GM23338 (cell line): Measurements from ENCODE around the gene SLC9A8. TPM values are rescaled to one million over a fixed set of nuclear protein-coding genes. Genes with fewer than 3 reads are reported as not detected.

Experiments
- CREB1 ChIP-seq: fragments of 250-450 bp; sonication (Bioruptor Pico); IDR thresholded peaks from 2 replicates; pipeline ENCODE4 v1.5.0; 2020; ENCODE audit warnings: low read depth, mild to moderate bottlenecking, moderate library complexity
- EZH2phosphoT487 ChIP-seq: fragments of 200-600 bp; sonication (generic); IDR thresholded peaks from one replicate; pipeline ENCODE4 v1.8.1; 2018; ENCODE audit warnings: antibody characterized with exemption; ENCODE audit not compliant: unreplicated experiment
- JUNB ChIP-seq: IDR thresholded peaks from one replicate; pipeline ENCODE4 v1.6.1; 2016; ENCODE audit warnings: antibody characterized with exemption; ENCODE audit not compliant: unreplicated experiment
- NANOG ChIP-seq: IDR thresholded peaks from 2 replicates; pipeline ENCODE4 v1.6.1; 2016; ENCODE audit warnings: antibody characterized with exemption, borderline replicate concordance
- REST ChIP-seq: IDR thresholded peaks from one replicate; pipeline ENCODE4 v1.6.1; 2018; ENCODE audit warnings: antibody characterized with exemption; ENCODE audit not compliant: unreplicated experiment
- STAT1 ChIP-seq: IDR thresholded peaks from one replicate; pipeline ENCODE4 v1.6.1; 2016; ENCODE audit warnings: antibody characterized with exemption; ENCODE audit not compliant: unreplicated experiment
- ZNF331 ChIP-seq: fragments of 250-450 bp; sonication (Bioruptor Pico); IDR thresholded peaks from 2 replicates; pipeline ENCODE4 v1.5.0; 2020; ENCODE audit warnings: low read depth, mild to moderate bottlenecking, moderate library complexity
- ZNF462 ChIP-seq: fragments of 250-450 bp; sonication (Bioruptor Pico); IDR thresholded peaks from 2 replicates; pipeline ENCODE4 v1.5.0; 2020; ENCODE audit warnings: mild to moderate bottlenecking, moderate library complexity
- polyA plus RNA-seq: library from polyadenylated mRNA; unstranded; fragments of >200 nt; fragmentation: Nextera tagmentation; extraction: Ambion mirVana; gene quantifications from 2 replicates; pipeline ENCODE4 v1.2.1, GENCODE V29; 2016
- total RNA-seq: library from RNA; depleted of rRNA; stranded (reverse); fragments of >200 nt; shearing (Covaris generic); gene quantifications from 2 replicates; pipeline ENCODE4 v1.2.3, GENCODE V29; 2014

Gene SLC9A8
- total and polyA plus RNA-seq, 2 experiments from 2014 or later, result 2.6 to 6.4 TPM

GRCh38 chr20:49863666-49864065, 51.0 kb downstream of the SLC9A8 start (continued):
- TF ChIP-seq ZNF462 (CRISPR knock-in tag) (no peak), NANOG (no peak), EZH2phosphoT487 (no peak), ZNF331 (CRISPR knock-in tag) (no peak), JUNB (no peak), CREB1 (CRISPR knock-in tag) (no peak), STAT1 (no peak), REST (no peak)
